OCI-LY7 (cell line): ENCODE measurements around the gene DMD.

Experiments used
- CTCF ChIP-seq: fragments of 200-600 bp; sonication (generic); conservative IDR thresholded peaks from 2 replicates; pipeline ENCODE4 v1.5.1; 2014; ENCODE audit warnings: mild to moderate bottlenecking, antibody characterized with exemption, low read length, moderate library complexity, mixed read lengths
- EZH2phosphoT487 ChIP-seq: fragments of 200-600 bp; sonication (generic); IDR thresholded peaks from 2 replicates; pipeline ENCODE4 v1.6.1; 2018; ENCODE audit warnings: low read depth, borderline replicate concordance, mild to moderate bottlenecking, mixed run types, antibody characterized with exemption, low read length, moderate library complexity, mixed read lengths

- TF ChIP-seq CTCF (no peak), EZH2phosphoT487 (no peak)
Measured at GRCh38 chrX:31224381-31225012, 1986.9 kb downstream of the DMD start.
